ENCODE measurements around the gene ZBTB47.

DNA sequence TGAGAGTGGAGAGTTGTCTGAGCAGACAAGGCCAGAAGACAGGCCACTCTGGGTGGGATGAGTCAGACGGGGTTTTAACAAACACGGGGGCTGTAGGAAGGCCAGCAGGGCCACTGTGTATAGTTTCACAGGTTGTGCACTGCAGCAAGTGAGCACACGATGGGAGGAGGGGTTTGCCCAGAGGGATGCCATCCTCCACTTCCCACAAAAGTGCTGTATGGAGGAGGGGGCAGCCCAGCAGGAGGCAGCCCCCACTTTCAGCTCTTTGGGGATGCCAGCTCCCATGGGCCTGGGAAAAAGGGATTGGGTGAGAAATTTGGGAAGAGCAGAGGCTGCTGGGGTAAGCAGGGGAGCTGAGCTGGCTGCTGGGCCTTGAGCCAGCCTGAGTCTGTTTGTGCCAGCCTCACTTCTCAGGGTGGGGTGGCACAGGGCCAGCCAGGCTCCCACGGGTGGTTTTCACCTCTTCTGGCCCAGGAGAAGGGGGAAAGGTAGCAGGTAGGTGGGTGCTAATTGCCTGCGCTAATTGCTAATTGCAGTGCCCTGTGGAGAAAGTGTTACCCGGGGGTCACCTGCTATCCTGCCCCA, 6.7 kb downstream of the ZBTB47 start:
- TF ChIP-seq POLR2A (IDR thresholded peaks at IDR 0.05): no peak
- TF ChIP-seq, protein P1, sequence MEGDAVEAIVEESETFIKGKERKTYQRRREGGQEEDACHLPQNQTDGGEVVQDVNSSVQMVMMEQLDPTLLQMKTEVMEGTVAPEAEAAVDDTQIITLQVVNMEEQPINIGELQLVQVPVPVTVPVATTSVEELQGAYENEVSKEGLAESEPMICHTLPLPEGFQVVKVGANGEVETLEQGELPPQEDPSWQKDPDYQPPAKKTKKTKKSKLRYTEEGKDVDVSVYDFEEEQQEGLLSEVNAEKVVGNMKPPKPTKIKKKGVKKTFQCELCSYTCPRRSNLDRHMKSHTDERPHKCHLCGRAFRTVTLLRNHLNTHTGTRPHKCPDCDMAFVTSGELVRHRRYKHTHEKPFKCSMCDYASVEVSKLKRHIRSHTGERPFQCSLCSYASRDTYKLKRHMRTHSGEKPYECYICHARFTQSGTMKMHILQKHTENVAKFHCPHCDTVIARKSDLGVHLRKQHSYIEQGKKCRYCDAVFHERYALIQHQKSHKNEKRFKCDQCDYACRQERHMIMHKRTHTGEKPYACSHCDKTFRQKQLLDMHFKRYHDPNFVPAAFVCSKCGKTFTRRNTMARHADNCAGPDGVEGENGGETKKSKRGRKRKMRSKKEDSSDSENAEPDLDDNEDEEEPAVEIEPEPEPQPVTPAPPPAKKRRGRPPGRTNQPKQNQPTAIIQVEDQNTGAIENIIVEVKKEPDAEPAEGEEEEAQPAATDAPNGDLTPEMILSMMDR (IDR thresholded peaks at IDR 0.05): no peak
- TF ChIP-seq EP300 (IDR thresholded peaks at IDR 0.05; ENCODE audit: low read depth): no peak
